C4-2B (cell line): ENCODE measurements around the gene CIDEA.
"Not testable (repeated sequence)": the region's sequence is repeated elsewhere in the genome, so short reads cannot be mapped to it uniquely, and the experiment has no call there.

ENCODE experiments used
- H3K27ac ChIP-seq: fragments of 450-650 bp; 2 replicates; pipeline ENCODE4 v1.5.1; 2017
- ZFX ChIP-seq: fragments of 450-650 bp; IDR thresholded peaks from 2 replicates; pipeline ENCODE4 v1.6.1; 2017
- TF ChIP-seq, protein P1 (sequence below): fragments of 450-650 bp; conservative IDR thresholded peaks from 2 replicates; pipeline ENCODE4 v1.5.1; 2017; ENCODE audit warnings: mild to moderate bottlenecking

The CIDEA gene

DNA sequence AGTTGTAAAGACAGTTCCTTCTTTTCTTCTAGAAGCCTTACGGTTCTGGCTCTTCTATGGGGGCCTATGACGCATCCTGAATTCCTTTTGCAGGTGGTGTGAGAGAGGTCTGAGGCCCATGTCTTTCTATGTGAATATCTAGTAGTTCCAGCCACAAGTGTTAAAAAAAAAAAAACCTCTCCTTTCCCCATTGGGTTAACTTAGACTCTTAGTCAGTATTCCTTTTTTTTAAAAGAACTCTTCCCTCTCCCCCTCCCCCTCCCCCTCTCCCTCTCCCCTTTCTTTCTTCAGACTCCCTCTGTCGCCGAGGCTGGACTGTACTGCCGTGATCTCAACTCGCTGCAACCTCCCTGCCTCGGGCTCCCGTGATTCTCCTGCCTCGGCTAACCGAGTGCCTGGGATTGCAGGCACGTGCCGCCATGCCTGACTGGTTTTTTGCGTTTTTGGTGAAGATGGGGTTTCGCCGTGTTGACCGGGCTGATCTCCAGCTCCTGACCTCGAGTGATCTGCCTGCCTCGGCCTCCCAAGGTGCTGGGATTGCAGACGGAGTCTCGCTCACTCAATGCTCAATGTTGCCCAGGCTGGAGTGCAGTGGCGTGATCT, 11.4 kb upstream of the CIDEA start:
- no peak overlapping the region for H3K27ac ChIP-seq
- TF ChIP-seq, protein P1, sequence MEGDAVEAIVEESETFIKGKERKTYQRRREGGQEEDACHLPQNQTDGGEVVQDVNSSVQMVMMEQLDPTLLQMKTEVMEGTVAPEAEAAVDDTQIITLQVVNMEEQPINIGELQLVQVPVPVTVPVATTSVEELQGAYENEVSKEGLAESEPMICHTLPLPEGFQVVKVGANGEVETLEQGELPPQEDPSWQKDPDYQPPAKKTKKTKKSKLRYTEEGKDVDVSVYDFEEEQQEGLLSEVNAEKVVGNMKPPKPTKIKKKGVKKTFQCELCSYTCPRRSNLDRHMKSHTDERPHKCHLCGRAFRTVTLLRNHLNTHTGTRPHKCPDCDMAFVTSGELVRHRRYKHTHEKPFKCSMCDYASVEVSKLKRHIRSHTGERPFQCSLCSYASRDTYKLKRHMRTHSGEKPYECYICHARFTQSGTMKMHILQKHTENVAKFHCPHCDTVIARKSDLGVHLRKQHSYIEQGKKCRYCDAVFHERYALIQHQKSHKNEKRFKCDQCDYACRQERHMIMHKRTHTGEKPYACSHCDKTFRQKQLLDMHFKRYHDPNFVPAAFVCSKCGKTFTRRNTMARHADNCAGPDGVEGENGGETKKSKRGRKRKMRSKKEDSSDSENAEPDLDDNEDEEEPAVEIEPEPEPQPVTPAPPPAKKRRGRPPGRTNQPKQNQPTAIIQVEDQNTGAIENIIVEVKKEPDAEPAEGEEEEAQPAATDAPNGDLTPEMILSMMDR = no peak
- no peak for TF ChIP-seq ZFX

DNA sequence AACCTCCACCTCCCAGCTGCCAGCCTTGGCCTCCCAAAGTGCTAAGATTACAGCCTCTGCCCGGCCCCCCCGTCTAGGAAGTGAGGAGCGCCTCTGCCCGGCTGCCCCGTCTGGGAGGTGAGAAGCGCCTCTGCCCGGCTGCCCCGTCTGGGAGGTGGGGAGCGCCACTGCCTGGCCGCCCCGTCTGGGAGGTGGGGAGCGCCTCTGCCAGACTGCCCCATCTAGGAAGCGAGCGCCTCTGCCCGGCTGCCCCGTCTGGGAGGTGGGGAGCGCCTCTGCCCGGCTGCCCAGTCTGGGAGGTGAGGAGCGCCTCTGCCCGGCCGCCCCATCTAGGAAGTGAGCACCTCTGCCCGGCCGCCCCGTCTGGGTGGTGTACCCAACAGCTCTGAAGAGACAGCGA, 10.9 kb upstream of the CIDEA start:
- H3K27ac ChIP-seq = not testable (repeated sequence)

DNA sequence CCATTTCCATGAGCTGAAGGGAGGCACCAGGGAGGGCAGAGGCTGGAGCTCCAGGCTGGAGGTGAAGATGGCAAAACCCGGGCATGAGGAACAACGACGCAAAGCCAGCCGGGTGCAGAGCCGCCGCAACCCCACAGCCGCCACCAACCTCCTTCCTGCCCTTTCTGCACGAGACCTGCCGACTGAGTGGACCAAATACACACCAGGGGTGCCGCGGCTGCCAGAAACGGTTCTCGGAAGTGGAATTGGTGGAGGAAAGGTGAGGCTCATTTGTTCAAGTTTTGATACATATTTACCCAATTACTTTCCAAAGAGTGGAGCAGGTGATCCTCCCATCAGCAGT, 8.4 kb upstream of the CIDEA start:
- TF ChIP-seq ZFX = no peak
- TF ChIP-seq, protein P1 = no peak
- H3K27ac ChIP-seq = no peak overlapping the region

DNA sequence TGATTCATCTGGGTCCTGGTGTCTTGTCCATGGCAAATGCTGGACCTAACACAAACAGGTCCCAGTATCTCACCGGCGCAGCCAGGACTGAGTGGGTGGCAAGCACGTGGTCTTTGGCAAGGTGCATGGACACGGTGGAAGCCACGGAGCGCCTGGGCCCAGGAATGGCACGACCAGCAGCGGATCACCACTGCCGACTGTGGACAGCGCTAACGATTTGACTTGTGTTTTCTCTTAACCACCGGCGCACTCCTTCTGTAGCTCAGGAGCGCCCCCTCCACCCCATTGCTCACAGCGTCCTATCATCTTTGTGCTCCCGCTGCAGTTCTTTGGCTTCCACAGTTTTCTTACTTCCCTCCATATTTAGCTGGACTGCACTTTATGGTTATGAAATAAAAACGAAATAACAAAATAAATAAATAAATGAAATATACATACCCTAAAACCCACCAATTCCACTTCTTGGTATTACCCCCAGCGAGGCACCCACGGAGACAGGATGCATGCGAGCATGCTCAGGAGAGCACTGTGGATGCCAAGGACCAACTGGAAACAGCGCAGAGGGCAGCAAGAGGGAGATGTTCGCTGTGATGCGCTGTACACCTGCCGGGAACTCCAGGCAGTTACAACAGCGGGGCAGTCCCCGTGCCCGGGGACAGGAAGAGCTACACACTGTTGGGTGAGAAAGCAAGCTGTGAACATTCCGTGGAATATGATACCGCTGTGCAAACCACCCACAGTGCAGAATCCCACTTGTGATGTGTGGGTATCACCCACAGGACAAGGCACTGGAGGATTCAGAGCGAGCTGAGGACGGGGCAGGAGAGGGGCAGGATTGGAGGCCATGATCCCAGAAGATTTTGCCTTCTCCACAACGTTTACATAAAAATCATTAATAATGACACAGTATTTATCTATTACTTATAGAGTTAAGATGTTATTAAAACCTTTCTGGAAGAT, 7.0 kb upstream of the CIDEA start:
- no peak overlapping the region for H3K27ac ChIP-seq
- TF ChIP-seq ZFX = no peak
- TF ChIP-seq, protein P1 = no peak; the same call in 1 of the 2 replicates

DNA sequence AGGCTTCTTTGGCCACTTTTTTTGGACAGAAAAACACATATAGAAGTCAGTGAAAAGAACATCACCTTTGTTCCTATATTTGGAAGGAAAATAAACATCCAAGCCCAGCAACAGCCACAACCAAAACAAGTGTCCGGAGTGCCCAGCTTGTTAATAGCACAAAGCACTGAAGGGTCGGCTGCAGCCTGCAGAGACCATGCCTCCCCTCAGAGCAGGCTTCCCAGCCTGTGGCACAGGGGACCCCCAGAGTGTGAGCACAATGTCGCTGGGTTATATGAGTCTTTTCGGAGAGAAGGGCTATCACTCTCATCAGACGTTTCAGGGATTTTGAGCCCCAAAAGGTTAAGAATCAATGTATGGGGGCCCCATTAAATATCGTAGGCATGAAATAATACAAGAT, 6.2 kb upstream of the CIDEA start:
- TF ChIP-seq ZFX = no peak
- TF ChIP-seq, protein P1 = no peak
- no peak overlapping the region for H3K27ac ChIP-seq

DNA sequence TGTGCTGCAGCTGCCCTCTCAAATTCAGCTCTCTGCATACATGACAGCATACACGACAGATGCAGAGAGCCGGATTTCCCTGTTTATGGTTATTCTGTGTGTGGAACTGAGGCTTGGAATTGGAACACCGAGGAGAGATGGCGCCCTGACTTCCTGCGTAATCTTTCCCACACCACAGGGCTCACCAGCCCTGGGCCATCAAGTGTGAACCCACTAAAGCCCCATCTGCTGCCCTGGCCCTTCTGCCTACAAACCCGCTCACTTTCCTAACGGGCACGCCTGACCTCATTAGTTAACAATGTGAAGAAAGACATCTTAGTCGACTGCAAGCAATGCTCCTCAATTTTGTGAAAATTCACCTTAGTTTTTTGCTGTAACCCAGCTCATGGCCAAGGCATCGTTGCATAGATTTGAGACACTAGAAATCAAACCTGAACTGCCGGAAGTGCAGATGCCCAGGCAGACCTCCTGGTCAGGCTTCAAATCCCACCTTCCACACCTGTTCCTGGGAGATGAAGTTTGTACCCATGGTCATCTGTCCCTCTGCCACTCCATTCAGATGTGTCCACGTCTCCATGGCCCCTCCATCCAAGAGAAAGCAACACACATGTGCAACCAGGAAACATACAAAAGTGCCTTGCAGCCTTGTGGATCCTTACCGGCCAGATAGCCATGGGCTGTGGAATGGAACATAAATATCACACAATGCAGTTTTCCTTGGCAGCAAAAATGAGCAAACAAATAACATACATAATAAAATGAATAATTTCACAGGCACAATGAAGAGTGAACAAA, 5.0 kb upstream of the CIDEA start:
- TF ChIP-seq, protein P1 = no peak
- TF ChIP-seq ZFX = no peak
- H3K27ac ChIP-seq = no peak overlapping the region

DNA sequence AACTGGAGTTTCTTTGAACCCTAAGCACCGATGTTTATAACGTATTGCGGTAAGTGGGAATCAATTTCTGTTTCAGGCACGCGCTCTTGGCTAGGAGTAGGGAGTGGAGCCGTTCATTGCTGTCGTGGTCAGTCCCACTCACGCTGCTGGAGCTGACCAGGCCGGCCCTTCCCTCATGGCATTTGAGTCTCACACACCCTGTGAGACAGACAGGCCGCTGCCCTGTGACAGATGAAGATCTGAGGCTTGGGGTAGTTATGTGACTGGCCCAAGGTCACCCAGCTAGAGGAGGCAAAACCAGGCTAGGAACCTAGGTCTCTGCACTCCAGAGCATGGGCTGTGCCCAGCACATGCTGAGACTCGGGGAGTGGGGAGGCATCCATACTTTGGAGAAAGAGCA, 2.9 kb upstream of the CIDEA start:
- H3K27ac ChIP-seq = no peak overlapping the region
- TF ChIP-seq, protein P1 = no peak
- no peak for TF ChIP-seq ZFX
